ENCODE data around the gene ZBTB47. TPM values are rescaled to one million over a fixed set of nuclear protein-coding genes. Genes with fewer than 3 reads are reported as not detected.

ZBTB47 gene
- total and polyA plus RNA-seq, 10 of the 15 experiments (the other 5 are each of a cell fraction or from before 2014, with no cell fraction given) = 0.04 to 3.4 (median 1.0) TPM; not detected in 1

DNA sequence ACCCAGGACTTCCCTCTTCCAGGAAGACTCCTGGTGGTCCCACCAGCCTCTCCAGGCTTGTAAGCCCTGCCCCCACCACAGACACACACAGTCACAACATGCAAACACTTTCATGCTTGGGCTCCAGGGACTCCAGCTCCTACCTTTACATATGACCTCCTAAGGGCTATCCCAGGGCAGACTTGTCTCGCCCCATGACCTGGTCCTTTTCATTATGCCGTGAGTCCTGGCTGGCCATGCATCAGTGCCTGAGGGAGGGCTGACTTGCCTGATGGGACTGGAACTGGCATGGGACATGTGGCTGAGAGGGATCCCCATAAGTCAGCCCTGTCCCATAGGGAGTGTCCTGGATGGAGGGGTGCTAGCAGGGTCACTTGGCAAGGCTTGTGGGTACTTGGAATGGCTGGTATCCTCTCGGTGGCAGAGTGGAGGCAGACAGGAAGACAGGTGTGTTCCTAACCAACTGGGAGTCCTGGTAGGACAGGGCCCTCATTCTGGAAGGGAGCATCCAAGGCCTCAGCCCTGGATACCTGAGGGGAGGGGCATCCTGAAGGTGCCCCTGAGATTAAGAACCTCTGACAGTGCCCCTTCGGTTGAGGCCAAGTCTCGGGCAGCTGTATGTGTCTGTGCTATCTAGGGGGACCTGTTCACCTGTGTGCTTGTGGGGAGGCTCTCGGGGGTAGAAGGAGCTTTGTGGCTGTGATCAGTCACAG is 49.6 kb downstream of the ZBTB47 start (continued):
- TF ChIP-seq, protein P1, sequence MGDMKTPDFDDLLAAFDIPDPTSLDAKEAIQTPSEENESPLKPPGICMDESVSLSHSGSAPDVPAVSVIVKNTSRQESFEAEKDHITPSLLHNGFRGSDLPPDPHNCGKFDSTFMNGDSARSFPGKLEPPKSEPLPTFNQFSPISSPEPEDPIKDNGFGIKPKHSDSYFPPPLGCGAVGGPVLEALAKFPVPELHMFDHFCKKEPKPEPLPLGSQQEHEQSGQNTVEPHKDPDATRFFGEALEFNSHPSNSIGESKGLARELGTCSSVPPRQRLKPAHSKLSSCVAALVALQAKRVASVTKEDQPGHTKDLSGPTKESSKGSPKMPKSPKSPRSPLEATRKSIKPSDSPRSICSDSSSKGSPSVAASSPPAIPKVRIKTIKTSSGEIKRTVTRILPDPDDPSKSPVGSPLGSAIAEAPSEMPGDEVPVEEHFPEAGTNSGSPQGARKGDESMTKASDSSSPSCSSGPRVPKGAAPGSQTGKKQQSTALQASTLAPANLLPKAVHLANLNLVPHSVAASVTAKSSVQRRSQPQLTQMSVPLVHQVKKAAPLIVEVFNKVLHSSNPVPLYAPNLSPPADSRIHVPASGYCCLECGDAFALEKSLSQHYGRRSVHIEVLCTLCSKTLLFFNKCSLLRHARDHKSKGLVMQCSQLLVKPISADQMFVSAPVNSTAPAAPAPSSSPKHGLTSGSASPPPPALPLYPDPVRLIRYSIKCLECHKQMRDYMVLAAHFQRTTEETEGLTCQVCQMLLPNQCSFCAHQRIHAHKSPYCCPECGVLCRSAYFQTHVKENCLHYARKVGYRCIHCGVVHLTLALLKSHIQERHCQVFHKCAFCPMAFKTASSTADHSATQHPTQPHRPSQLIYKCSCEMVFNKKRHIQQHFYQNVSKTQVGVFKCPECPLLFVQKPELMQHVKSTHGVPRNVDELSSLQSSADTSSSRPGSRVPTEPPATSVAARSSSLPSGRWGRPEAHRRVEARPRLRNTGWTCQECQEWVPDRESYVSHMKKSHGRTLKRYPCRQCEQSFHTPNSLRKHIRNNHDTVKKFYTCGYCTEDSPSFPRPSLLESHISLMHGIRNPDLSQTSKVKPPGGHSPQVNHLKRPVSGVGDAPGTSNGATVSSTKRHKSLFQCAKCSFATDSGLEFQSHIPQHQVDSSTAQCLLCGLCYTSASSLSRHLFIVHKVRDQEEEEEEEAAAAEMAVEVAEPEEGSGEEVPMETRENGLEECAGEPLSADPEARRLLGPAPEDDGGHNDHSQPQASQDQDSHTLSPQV (IDR thresholded peaks at IDR 0.05) = no peak
- no peak for TF ChIP-seq TCF7 (IDR thresholded peaks at IDR 0.05; ENCODE audit: borderline replicate concordance)
- TF ChIP-seq, protein P2, sequence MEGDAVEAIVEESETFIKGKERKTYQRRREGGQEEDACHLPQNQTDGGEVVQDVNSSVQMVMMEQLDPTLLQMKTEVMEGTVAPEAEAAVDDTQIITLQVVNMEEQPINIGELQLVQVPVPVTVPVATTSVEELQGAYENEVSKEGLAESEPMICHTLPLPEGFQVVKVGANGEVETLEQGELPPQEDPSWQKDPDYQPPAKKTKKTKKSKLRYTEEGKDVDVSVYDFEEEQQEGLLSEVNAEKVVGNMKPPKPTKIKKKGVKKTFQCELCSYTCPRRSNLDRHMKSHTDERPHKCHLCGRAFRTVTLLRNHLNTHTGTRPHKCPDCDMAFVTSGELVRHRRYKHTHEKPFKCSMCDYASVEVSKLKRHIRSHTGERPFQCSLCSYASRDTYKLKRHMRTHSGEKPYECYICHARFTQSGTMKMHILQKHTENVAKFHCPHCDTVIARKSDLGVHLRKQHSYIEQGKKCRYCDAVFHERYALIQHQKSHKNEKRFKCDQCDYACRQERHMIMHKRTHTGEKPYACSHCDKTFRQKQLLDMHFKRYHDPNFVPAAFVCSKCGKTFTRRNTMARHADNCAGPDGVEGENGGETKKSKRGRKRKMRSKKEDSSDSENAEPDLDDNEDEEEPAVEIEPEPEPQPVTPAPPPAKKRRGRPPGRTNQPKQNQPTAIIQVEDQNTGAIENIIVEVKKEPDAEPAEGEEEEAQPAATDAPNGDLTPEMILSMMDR (IDR thresholded peaks at IDR 0.05 in 2 of 3, conservative IDR thresholded peaks at IDR 0.05 in 1 of 3; ENCODE audit: control insufficient read depth in 2 of 3, extremely low read depth in 1 of 3, insufficient read depth in 1 of 3, low read depth in 3 of 3, low read length in 3 of 3) = no peak
- TF ChIP-seq HDAC6 (IDR thresholded peaks at IDR 0.05; ENCODE audit: unreplicated experiment) = no peak

DNA sequence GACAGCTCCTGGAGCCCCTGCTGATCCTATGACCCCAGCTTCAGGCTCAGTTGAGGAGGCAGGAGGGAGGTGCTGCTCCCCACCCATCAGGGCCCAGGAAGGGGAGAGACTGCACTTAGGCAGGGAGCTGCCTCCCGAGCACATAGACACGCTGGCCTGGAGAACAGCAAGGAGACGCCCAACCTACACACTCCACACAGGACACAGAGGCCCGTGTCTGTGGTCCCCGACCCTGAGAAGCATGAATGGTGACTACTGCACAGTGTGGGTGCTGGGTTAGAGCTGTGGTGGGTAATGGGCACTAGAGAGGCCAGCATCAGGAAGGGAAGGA is 50.2 kb downstream of the ZBTB47 start:
- no peaks in the 10 kb centered on the region for H3K79me2 ChIP-seq (ENCODE audit: control insufficient read depth, insufficient read depth, low read length)
- ChIA-PET SMC1A (ENCODE audit: uncharacterized antibody, unreplicated experiment) (no interaction called here), POLR2A (no interaction called here), RAD21 (ENCODE audit: unreplicated experiment) (no interaction called here), CTCF (no interaction called here)
- no peak overlapping the region for H3K4me2 ChIP-seq (ENCODE audit: control insufficient read depth, insufficient read depth)
- no peak overlapping the region for H3K4me3 ChIP-seq
- 12% methylated on average over 5 of the region's 5 CpGs for WGBS (ENCODE audit: insufficient coverage, insufficient replicate concordance, low lambda C conversion rate, missing lambda C conversion rate)
- no peak for FAIRE-seq
- no peak overlapping the region for H3K9ac ChIP-seq (ENCODE audit: control insufficient read depth, insufficient read depth, low read length)
- intact Hi-C loops (cut with micrococcal nuclease; ENCODE audit: unreplicated experiment) (no loop called here), in situ Hi-C loops (cut with MboI) (no loop called here)
- no peak overlapping the region for H3K27ac ChIP-seq (ENCODE audit: control insufficient read depth, insufficient read depth)
- no peaks in the 10 kb centered on the region for H3K27me3 ChIP-seq (replicated peaks in 1 of 2; ENCODE audit: control insufficient read depth in 2 of 2, insufficient read depth in 2 of 2, low read length in 1 of 2)
- no peak overlapping the region for H2AFZ ChIP-seq (ENCODE audit: control insufficient read depth, low read depth, low read length)
- no peak for ATAC-seq
- BruUV-seq (replicated peaks) = no TSS peak
- no peaks in the 10 kb centered on the region for H4K20me1 ChIP-seq (ENCODE audit: control insufficient read depth, insufficient read depth)
- no peaks in the 10 kb centered on the region for H3K36me3 ChIP-seq (ENCODE audit: control insufficient read depth in 2 of 2, insufficient read depth in 2 of 2, low read length in 1 of 2)
- H3K9me3 ChIP-seq (replicated peaks; ENCODE audit: control insufficient read depth, insufficient read depth, low read length) = no peaks in the 10 kb centered on the region
- H3K4me1 ChIP-seq (ENCODE audit: control insufficient read depth, insufficient read depth, low read length) = no peaks in the 10 kb centered on the region
- no peak for DNase-seq (ENCODE audit: low read depth, low spot score)
- TF ChIP-seq, protein P3, sequence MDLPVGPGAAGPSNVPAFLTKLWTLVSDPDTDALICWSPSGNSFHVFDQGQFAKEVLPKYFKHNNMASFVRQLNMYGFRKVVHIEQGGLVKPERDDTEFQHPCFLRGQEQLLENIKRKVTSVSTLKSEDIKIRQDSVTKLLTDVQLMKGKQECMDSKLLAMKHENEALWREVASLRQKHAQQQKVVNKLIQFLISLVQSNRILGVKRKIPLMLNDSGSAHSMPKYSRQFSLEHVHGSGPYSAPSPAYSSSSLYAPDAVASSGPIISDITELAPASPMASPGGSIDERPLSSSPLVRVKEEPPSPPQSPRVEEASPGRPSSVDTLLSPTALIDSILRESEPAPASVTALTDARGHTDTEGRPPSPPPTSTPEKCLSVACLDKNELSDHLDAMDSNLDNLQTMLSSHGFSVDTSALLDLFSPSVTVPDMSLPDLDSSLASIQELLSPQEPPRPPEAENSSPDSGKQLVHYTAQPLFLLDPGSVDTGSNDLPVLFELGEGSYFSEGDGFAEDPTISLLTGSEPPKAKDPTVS (IDR thresholded peaks at IDR 0.05; ENCODE audit: low read depth, low read length) = no peak
- TF ChIP-seq MEF2B (IDR thresholded peaks at IDR 0.05; ENCODE audit: partially characterized antibody, poor library complexity, severe bottlenecking) (no peak), SUPT20H (IDR thresholded peaks at IDR 0.05; ENCODE audit: borderline replicate concordance, control insufficient read depth, low read depth, low read length) (no peak), STAT3 (IDR thresholded peaks at IDR 0.05; ENCODE audit: low read depth, low read length) (no peak), BMI1 (IDR thresholded peaks at IDR 0.05; ENCODE audit: borderline replicate concordance) (no peak), YY1 (IDR thresholded peaks at IDR 0.05; ENCODE audit: low read depth, low read length) (no peak), RFX5 (IDR thresholded peaks at IDR 0.05; ENCODE audit: low read depth, low read length) (no peak), TAF1 (IDR thresholded peaks at IDR 0.05; ENCODE audit: borderline replicate concordance, low read depth, low read length) (no peak)
- TF ChIP-seq, protein P4, sequence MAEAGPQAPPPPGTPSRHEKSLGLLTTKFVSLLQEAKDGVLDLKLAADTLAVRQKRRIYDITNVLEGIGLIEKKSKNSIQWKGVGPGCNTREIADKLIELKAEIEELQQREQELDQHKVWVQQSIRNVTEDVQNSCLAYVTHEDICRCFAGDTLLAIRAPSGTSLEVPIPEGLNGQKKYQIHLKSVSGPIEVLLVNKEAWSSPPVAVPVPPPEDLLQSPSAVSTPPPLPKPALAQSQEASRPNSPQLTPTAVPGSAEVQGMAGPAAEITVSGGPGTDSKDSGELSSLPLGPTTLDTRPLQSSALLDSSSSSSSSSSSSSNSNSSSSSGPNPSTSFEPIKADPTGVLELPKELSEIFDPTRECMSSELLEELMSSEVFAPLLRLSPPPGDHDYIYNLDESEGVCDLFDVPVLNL (IDR thresholded peaks at IDR 0.05; ENCODE audit: low read depth, low read length) = no peak

All from GM12878 (cell line).